Effector memory CD4-positive, alpha-beta T cell (primary cell): ENCODE measurements around the gene MACROD2.

Experiments
- DNase-seq, 3 donors: peaks; one replicate each; pipeline ENCODE4 v3.0.0-alpha.2; 2020
- H3K27ac ChIP-seq: 2 replicates; pipeline ENCODE4 v1.7.0; 2013; ENCODE audit warnings: mild to moderate bottlenecking, low read length, moderate library complexity; ENCODE audit not compliant: insufficient read depth, poor library complexity, severe bottlenecking
- H3K27me3 ChIP-seq: replicated peaks from 2 replicates; pipeline ENCODE4 v1.7.0; 2013; ENCODE audit warnings: mild to moderate bottlenecking, low read length; ENCODE audit not compliant: insufficient read depth, control insufficient read depth, poor library complexity, severe bottlenecking
- H3K36me3 ChIP-seq: 2 replicates; pipeline ENCODE4 v1.7.0; 2013; ENCODE audit warnings: mild to moderate bottlenecking, low read length, moderate library complexity; ENCODE audit not compliant: control insufficient read depth, insufficient read depth
- H3K4me1 ChIP-seq: 2 replicates; pipeline ENCODE4 v1.7.0; 2013; ENCODE audit warnings: low read length, mild to moderate bottlenecking; ENCODE audit not compliant: control insufficient read depth, insufficient read depth, poor library complexity, severe bottlenecking
- H3K4me3 ChIP-seq: 2 replicates; pipeline ENCODE4 v1.7.0; 2013; ENCODE audit warnings: low read length, low read depth, mild to moderate bottlenecking; ENCODE audit not compliant: insufficient read depth, poor library complexity, severe bottlenecking
- H3K9me3 ChIP-seq: 2 replicates; pipeline ENCODE4 v1.7.0; 2013; ENCODE audit warnings: mild to moderate bottlenecking, low read length, moderate library complexity; ENCODE audit not compliant: control insufficient read depth

The MACROD2 gene

GRCh38 chr20:14434384-14435136 lies 439.2 kb downstream of the MACROD2 start:
- H3K9me3 ChIP-seq, result no peaks in the 10 kb centered on the region
- no peak for DNase-seq
- H3K27me3 ChIP-seq, result no peaks in the 10 kb centered on the region
- no peak overlapping the region for H3K4me3 ChIP-seq
- H3K4me1 ChIP-seq, result no peaks in the 10 kb centered on the region
- no peak overlapping the region for H3K27ac ChIP-seq
- H3K36me3 ChIP-seq, result no peaks in the 10 kb centered on the region

- no peak overlapping the region for H3K4me3 ChIP-seq
- H3K27ac ChIP-seq, result no peak overlapping the region
- DNase-seq, result no peak
- no peaks in the 10 kb centered on the region for H3K36me3 ChIP-seq
- no peaks in the 10 kb centered on the region for H3K4me1 ChIP-seq
- no peaks in the 10 kb centered on the region for H3K9me3 ChIP-seq
- no peaks in the 10 kb centered on the region for H3K27me3 ChIP-seq
These were observed 445.9 kb downstream of the MACROD2 start for GRCh38 chr20:14441201-14441600.

GRCh38 chr20:14444106-14444505 lies 448.8 kb downstream of the MACROD2 start:
- Histone ChIP-seq H3K27me3 (no peaks in the 10 kb centered on the region), H3K9me3 (no peaks in the 10 kb centered on the region), H3K27ac (no peak overlapping the region), H3K4me1 (no peaks in the 10 kb centered on the region), H3K4me3 (no peak overlapping the region), H3K36me3 (no peaks in the 10 kb centered on the region)
- DNase-seq, result no peak

- Histone ChIP-seq H3K4me1 (no peaks in the 10 kb centered on the region), H3K27ac (no peak overlapping the region), H3K9me3 (no peaks in the 10 kb centered on the region), H3K4me3 (no peak overlapping the region), H3K36me3 (no peaks in the 10 kb centered on the region), H3K27me3 (no peaks in the 10 kb centered on the region)
- no peak for DNase-seq
These were observed 450.0 kb downstream of the MACROD2 start for GRCh38 chr20:14445310-14445709.

- Histone ChIP-seq H3K4me1 (no peaks in the 10 kb centered on the region), H3K4me3 (no peak overlapping the region), H3K9me3 (no peaks in the 10 kb centered on the region), H3K27me3 (no peaks in the 10 kb centered on the region), H3K36me3 (no peaks in the 10 kb centered on the region), H3K27ac (no peak overlapping the region)
- no peak for DNase-seq
These were observed 450.6 kb downstream of the MACROD2 start for GRCh38 chr20:14445902-14446301.

- H3K36me3 ChIP-seq, result no peaks in the 10 kb centered on the region
- H3K4me1 ChIP-seq, result no peaks in the 10 kb centered on the region
- no peak overlapping the region for H3K27ac ChIP-seq
- no peaks in the 10 kb centered on the region for H3K27me3 ChIP-seq
- H3K9me3 ChIP-seq, result no peaks in the 10 kb centered on the region
- no peak for DNase-seq
- H3K4me3 ChIP-seq, result no peak overlapping the region
These were observed 451.1 kb downstream of the MACROD2 start for GRCh38 chr20:14446446-14446845.

- Histone ChIP-seq H3K9me3 (no peaks in the 10 kb centered on the region), H3K4me3 (no peak overlapping the region), H3K4me1 (no peaks in the 10 kb centered on the region), H3K27ac (no peak overlapping the region), H3K27me3 (no peaks in the 10 kb centered on the region), H3K36me3 (no peaks in the 10 kb centered on the region)
- DNase-seq, result no peak
These were observed 454.0 kb downstream of the MACROD2 start for GRCh38 chr20:14449323-14449722.

GRCh38 chr20:14450256-14450655 lies 454.9 kb downstream of the MACROD2 start:
- no peak overlapping the region for H3K27ac ChIP-seq
- H3K4me3 ChIP-seq, result no peak overlapping the region
- DNase-seq, result no peak
- no peaks in the 10 kb centered on the region for H3K4me1 ChIP-seq
- no peaks in the 10 kb centered on the region for H3K36me3 ChIP-seq
- H3K27me3 ChIP-seq, result no peaks in the 10 kb centered on the region
- H3K9me3 ChIP-seq, result no peaks in the 10 kb centered on the region

GRCh38 chr20:14451458-14451857 lies 456.1 kb downstream of the MACROD2 start:
- H3K4me1 ChIP-seq, result no peaks in the 10 kb centered on the region
- H3K4me3 ChIP-seq, result no peak overlapping the region
- H3K9me3 ChIP-seq, result no peaks in the 10 kb centered on the region
- DNase-seq, result no peak
- no peaks in the 10 kb centered on the region for H3K27me3 ChIP-seq
- H3K36me3 ChIP-seq, result no peaks in the 10 kb centered on the region
- H3K27ac ChIP-seq, result no peak overlapping the region

GRCh38 chr20:14453259-14453658 lies 457.9 kb downstream of the MACROD2 start:
- DNase-seq, result no peak
- Histone ChIP-seq H3K4me1 (no peaks in the 10 kb centered on the region), H3K36me3 (no peaks in the 10 kb centered on the region), H3K4me3 (no peak overlapping the region), H3K27me3 (no peaks in the 10 kb centered on the region), H3K9me3 (no peaks in the 10 kb centered on the region), H3K27ac (no peak overlapping the region)
